Fibroblast of pulmonary artery (primary cell): ENCODE results near the gene IRF4.

ENCODE experiments used
- DNase-seq: peaks from one replicate; pipeline ENCODE4 v3.0.0-alpha.2; 2010; ENCODE audit warnings: low read depth
- H3K4me3 ChIP-seq: replicated peaks from 2 replicates; pipeline ENCODE4 v1.5.1; 2011; ENCODE audit warnings: low read depth, mild to moderate bottlenecking, control low read depth, low read length, moderate library complexity
- CTCF ChIP-seq: IDR thresholded peaks from 2 replicates; pipeline ENCODE4 v1.5.1; 2011; ENCODE audit warnings: mild to moderate bottlenecking, control low read depth, low read length, inconsistent platforms; ENCODE audit errors: missing control alignments

Gene IRF4

GRCh38 chr6:345747-346385 is 45.7 kb upstream of the IRF4 start:
- peak; percentile 17 for DNase-seq
- TF ChIP-seq CTCF: no peak
- H3K4me3 ChIP-seq: no peak overlapping the region

GRCh38 chr6:346386-347030 is 45.0 kb upstream of the IRF4 start:
- no peak for TF ChIP-seq CTCF
- no peak overlapping the region for H3K4me3 ChIP-seq
- peak; percentile 16 for DNase-seq

- DNase-seq: no peak
- no peak overlapping the region for H3K4me3 ChIP-seq
- no peak for TF ChIP-seq CTCF
Observed at GRCh38 chr6:347232-347631, 44.3 kb upstream of the IRF4 start.

- TF ChIP-seq CTCF: no peak
- no peak for DNase-seq
- no peak overlapping the region for H3K4me3 ChIP-seq
Observed at GRCh38 chr6:347951-348859, 43.3 kb upstream of the IRF4 start.

- no peak for DNase-seq
- no peak overlapping the region for H3K4me3 ChIP-seq
- TF ChIP-seq CTCF: no peak
Observed at GRCh38 chr6:348860-349396, 42.6 kb upstream of the IRF4 start.

- no peak overlapping the region for H3K4me3 ChIP-seq
- TF ChIP-seq CTCF: no peak
- DNase-seq: no peak
Observed at GRCh38 chr6:349491-349921, 42.0 kb upstream of the IRF4 start.
